GM18870 (cell line): Measurements from ENCODE around the gene KCNH3.
"Not testable (repeated sequence)": the region's sequence is repeated elsewhere in the genome, so short reads cannot be mapped to it uniquely, and the experiment has no call there.

ENCODE experiments used
- ATAC-seq: cut with Tn5 transposase; IDR thresholded peaks from one replicate; pipeline ENCODE4 v1.9.1; 2021; ENCODE audit warnings: moderate library complexity; ENCODE audit not compliant: unreplicated experiment

KCNH3 gene, protein sequence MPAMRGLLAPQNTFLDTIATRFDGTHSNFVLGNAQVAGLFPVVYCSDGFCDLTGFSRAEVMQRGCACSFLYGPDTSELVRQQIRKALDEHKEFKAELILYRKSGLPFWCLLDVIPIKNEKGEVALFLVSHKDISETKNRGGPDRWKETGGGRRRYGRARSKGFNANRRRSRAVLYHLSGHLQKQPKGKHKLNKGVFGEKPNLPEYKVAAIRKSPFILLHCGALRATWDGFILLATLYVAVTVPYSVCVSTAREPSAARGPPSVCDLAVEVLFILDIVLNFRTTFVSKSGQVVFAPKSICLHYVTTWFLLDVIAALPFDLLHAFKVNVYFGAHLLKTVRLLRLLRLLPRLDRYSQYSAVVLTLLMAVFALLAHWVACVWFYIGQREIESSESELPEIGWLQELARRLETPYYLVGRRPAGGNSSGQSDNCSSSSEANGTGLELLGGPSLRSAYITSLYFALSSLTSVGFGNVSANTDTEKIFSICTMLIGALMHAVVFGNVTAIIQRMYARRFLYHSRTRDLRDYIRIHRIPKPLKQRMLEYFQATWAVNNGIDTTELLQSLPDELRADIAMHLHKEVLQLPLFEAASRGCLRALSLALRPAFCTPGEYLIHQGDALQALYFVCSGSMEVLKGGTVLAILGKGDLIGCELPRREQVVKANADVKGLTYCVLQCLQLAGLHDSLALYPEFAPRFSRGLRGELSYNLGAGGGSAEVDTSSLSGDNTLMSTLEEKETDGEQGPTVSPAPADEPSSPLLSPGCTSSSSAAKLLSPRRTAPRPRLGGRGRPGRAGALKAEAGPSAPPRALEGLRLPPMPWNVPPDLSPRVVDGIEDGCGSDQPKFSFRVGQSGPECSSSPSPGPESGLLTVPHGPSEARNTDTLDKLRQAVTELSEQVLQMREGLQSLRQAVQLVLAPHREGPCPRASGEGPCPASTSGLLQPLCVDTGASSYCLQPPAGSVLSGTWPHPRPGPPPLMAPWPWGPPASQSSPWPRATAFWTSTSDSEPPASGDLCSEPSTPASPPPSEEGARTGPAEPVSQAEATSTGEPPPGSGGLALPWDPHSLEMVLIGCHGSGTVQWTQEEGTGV

DNA sequence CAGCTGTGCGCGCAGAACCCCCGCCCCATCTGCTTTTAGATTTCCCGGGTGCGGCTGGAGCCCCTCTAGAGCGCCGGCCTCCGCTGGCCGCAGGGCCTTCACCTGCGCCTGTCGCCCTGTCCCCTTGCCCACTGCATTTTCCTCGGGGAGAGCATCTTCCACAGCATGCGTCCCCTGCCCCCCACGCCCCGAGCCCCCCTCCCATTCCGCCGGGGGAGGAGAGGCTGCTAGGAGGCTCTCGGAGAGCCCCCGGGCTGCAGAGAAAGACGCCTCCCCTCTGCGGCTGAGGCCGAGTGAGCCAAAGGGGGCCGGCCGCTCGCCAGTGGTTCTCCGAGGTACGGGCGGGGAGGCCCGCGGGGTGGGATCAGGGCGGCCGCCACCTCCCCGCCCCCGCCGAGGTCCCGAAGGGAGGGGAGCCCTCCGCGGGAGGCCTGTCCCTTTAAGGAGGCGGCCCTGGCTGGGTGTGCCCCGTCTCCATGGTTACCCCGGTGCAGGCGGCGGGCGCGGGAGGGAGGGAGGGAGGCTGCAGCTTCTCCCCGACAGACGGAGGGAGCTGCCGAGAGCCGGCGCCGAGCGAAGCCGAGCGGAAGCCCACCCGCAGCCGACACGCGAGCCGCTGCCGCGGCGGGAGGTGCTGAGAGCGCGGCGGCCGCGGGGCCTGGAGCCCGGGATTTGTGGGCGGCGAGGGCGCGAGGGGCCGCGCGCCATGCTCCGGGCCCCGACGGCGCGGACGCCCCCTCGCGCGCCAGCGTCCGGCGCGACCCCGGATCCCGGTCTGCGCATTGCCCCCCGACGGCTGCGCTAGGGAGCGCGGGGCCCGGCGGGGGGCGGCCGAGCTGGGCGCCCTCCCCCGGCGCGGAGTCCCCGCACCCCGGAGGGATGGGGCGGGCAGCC is at the start of gene KCNH3:
KCNH3 (plus strand) TSS at position 521 of the 894 bp plus-strand sequence. CDS start 387 bp downstream, outside the sequence.
- no peak for ATAC-seq

DNA sequence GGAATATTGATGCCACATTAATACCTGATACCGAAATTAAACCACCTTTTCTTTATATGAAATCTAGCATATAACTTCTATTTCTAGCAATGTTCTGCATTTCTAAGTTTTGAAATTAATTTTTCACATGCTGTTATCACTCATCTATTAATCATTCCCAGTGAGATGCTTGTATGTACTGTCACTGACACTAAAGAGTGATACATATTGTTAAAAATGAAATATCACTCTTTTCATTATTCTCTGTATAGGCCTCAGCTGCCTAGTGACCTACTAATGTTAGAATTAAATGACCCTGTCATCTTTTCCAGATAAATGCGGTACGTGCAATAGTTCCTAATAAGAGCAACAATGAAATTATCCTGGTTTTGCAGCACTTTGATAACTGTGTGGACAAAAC is 49.7 kb upstream of the KCNH3 start:
- no peak for ATAC-seq

- ATAC-seq = no peak
These were observed 49.1 kb upstream of the KCNH3 start for GRCh38 chr12:49489720-49490119.

GRCh38 chr12:49491823-49492222 is 47.0 kb upstream of the KCNH3 start:
- no peak for ATAC-seq

GRCh38 chr12:49493900-49494299 is 44.9 kb upstream of the KCNH3 start:
- no peak for ATAC-seq

- no peak for ATAC-seq
These were observed 42.1 kb upstream of the KCNH3 start for GRCh38 chr12:49496417-49497360.

DNA sequence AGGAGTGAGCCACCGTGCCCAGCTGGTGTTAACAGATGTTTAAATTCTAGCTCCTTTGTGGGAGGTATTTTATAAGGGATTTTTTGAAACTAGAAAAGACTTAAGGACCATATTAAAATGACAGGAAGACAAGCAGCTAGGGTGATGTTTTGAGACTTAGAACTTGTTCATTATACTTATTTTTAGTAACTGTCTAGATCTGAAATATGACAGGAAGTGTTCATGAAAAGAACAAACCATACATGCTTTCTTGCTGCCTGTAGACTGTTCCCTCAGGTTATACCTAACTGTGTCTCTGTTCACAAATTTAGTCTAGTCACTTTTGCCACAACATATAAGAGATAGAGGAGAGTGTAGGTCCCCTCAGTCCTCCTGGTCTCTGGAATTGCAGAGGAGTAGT is 36.9 kb upstream of the KCNH3 start:
- no peak for ATAC-seq

GRCh38 chr12:49502590-49502989 is 36.2 kb upstream of the KCNH3 start:
- no peak for ATAC-seq

DNA sequence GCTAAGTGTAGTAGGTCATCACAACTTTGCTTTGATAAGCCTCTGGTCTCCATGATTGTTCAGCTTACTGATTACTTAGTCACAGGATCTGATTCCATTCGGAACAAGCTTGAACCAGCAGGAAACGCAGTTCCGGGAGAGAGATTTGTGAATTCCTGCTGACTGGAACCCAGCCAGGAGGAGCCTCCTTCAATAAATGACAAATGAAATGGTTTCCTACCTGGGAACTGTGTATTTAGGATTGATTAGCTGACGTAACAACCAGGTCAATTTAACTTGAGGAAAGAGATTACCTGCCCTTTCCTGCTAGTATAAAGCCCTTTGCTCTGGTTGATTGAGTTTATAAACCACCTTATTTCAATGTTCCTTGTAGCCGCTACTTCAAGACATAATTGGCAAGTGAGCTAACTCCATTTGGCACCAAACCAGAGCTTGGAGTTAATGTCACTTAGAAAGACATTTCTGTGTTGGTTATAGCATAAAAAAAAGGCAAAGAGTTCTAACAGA is 35.1 kb upstream of the KCNH3 start:
- ATAC-seq = no peak

DNA sequence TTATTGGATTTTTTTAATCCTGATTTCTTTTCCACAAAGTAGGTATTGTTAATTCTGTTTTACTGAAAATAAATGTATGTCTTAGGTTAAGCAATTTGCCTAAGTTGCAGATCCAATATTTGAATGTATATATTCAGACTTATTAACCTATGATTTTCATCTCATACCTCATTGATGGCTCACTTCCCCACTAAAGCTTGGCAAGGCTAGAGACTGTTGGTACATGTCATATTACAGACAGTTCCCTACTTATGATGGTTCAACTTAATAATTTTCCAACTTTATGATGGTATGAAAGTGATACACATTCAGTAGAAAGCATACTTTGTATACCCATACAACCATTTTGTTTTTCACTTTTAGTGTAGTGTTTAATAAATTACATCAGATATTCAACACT is 33.2 kb upstream of the KCNH3 start:
- ATAC-seq = no peak

GRCh38 chr12:49507139-49507538 is 31.7 kb upstream of the KCNH3 start:
- ATAC-seq = no peak

- not testable (repeated sequence) for ATAC-seq
These were observed 29.1 kb upstream of the KCNH3 start for GRCh38 chr12:49509681-49510080.

- ATAC-seq = no peak
These were observed 27.4 kb upstream of the KCNH3 start for GRCh38 chr12:49511410-49511809.

DNA sequence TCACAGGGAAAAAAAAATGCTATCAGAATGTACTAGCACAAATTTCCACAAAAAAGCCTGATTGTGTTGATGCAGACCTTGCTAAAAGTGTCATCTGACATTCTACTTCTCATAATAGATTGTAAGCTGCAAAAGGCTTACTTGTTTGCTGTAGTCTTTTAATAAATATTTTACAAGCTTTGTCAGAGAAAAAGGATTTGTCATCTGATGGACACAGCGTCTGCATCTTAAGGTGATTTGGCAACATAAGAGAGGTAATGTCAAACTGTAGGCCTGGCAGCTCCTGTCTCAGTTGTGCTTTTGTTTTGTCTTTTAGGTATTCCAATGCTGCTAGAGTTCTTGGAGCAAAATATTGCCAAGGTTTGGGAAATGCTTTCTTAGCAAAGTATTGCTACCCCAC is 26.3 kb upstream of the KCNH3 start:
- no peak for ATAC-seq

GRCh38 chr12:49515266-49515665 is 23.6 kb upstream of the KCNH3 start:
- no peak for ATAC-seq

DNA sequence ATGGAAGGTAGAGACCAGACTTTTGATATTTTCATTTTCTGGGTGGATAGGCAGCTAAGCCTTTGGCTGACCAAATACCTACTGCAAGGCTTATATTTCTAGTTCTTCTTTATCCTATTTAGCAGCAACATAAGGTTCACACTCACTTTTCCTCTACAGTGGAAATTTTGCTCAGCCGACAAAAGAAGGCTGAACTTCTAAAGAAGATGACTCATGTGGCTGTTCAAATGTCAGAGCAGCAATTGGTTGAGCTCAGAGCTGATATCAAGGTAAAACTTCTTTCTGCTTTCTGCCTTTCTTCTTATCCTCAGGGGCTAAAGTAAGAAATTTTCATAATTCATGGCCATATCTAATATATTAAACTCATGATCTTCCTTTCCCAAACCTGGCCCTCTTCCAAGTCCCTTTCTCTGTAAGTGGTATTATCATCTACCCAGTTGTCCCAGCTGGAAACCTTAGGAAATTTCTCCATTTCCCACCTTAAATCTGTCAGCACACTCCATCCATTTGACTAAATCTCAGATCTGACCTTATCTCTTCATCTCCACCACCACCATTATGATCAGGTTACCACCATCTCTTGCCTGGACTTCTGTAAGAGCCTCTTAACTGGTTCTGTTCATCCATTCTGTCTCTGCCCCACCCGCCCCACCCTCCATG is 19.8 kb upstream of the KCNH3 start:
- ATAC-seq = no peak

DNA sequence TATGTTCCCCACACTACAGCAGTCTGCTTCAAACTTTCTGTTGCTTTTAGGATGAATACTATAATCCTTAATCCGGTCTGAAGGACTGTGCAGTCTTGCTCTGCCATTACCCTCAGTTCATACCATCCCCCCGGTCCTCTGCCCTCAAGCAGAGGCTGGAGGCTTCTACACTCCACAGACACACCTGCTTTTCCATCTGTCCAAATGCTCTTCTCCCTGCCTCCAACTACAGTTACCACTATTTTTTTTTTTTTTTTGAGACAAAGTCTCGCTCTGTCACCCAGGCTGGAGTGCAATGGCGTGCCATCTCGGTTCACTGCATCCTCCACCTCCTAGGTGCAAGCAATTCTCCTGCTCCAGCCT is 19.3 kb upstream of the KCNH3 start:
- no peak for ATAC-seq

DNA sequence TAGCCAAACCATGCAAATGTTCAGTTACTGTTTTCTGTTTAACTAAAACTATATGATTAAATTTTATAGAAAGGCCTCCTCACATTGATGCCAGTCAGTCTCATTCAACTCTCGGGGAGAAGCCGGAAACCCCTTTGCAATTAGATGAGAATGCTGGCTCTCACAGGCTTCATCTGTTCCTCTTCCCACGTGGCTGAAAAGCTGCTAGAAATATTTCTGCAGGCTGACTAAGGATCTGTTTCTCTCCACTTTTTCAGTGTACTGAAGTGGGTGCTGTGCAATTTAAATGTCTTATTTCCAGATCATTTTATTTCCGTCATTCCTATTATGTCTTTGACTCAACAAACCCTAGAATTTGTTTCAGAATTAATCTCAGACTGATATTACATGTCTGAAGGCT is 17.4 kb upstream of the KCNH3 start:
- ATAC-seq = no peak
